ENCODE results near the gene ITM2C.

ITM2C gene

DNA sequence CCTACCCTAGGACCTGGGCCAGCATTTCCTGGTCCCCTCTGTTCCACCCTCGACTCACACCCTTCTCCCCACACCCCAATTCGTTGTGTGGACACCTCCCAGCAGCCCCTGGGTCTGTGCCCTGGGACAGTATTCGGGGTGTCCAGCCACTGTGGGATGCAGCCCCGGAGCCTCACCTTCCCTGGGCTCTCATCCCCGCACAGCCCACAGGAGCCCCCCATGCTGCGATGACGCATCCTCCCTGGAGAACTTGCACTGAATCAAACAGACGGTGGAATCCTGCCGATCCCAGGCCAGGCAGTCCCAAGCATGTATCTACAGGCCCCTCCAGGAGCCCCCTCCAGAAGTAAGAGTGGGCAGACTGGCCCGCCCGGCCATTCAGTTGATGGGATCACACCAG lies 9.7 kb downstream of the ITM2C start:
- DNase-seq: no peak

DNA sequence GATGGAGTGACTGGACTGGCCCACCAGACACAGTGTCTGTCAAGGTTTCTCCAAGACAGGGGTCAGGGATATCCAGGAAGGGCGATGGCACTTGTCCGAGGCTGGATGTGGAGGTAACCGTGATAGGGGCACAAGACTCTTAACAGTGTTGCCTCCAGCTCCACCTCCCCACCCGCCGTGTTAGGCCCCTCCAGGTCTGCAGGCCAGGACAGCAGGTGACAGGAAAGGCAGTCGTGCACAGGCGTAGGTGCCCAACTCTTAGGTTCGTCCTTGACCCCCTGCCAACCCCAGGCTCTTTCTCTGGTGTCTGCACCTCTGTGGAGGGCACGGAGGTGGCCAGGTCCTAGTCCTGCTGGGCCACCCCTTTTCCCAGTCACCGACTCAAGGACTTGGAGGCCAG lies 10.1 kb downstream of the ITM2C start:
- DNase-seq: no peak

DNA sequence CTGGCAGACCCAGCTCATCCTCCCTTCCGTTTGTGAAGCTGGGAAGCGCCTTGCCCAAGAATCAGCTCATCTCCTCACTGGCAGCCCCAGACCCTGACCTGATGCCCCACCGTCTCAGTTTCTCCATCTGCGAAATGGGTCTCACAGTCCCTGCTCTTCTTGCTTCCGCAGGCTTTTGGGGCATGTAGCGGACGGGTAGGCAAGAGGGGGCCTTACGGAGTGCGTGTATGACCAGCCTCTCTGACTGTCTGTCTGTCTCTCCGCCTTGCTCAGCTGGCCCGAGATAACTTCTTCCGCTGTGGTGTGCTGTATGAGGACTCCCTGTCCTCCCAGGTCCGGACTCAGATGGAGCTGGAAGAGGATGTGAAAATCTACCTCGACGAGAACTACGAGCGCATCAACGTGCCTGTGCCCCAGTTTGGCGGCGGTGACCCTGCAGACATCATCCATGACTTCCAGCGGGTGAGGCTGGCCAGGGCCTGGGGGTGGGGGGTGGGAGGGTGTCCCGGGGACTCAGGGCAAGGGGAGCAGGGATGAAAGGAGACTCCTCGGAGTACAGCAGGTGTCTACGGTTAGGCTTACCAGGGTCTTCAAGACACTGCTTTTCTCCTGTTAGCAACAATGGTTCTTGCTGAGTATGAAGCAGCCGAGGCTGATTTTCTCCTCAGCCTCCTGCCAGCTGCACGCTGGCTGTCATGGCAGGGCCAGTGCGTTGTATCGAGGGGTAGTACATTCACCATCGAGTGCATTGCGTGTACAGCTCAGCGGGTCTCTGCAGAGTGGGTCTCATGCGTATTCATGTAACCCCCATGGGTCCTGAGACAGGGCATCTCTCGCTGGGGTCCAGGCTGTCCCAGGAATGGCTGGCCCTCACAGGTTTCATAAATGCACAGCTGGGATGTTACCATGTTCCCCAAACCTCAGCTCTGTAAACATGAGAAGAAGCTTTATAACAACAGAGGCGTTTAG lies 10.9 kb downstream of the ITM2C start:
- DNase-seq: no peak

DNA sequence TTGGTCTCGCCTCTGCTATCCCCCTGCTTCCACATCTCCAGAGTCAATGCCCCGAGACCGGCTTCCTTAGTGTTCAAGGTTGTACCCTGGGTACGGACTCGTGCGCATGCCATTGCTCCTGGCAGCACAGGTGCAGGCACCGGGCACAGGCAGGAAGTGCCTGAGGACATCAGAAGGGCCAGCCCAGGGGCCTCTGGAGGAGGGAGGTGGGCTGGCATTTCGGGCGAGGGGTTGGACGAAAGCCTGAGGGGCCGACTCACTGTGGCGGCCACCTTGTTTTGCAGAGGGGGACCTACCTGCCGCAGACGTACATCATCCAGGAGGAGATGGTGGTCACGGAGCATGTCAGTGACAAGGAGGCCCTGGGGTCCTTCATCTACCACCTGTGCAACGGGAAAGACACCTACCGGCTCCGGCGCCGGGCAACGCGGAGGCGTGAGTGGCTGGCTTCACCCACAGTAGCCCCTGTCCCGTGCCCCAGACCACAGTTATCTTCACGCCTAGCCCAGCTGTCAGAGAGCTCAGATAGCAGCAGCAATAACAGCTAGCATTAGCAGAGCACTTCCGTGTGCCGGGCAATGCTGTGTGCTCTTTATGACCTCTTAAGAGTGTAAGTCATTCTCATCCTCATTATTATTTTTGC lies 12.5 kb downstream of the ITM2C start:
- DNase-seq: no peak

DNA sequence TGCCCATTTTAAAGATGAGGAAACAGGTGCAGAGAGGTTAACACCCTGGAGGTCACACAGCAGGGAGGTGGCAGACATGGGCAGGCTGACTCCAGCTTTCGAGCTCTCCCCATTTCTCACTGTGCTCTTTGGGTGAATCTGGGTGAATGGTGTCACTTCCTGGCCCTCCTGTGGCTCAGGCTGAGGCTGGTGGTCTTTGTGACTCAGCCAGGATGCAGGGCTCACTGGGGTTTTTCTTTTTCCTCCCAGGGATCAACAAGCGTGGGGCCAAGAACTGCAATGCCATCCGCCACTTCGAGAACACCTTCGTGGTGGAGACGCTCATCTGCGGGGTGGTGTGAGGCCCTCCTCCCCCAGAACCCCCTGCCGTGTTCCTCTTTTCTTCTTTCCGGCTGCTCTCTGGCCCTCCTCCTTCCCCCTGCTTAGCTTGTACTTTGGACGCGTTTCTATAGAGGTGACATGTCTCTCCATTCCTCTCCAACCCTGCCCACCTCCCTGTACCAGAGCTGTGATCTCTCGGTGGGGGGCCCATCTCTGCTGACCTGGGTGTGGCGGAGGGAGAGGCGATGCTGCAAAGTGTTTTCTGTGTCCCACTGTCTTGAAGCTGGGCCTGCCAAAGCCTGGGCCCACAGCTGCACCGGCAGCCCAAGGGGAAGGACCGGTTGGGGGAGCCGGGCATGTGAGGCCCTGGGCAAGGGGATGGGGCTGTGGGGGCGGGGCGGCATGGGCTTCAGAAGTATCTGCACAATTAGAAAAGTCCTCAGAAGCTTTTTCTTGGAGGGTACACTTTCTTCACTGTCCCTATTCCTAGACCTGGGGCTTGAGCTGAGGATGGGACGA lies 13.2 kb downstream of the ITM2C start:
- DNase-seq: peak; percentile 77

DNA sequence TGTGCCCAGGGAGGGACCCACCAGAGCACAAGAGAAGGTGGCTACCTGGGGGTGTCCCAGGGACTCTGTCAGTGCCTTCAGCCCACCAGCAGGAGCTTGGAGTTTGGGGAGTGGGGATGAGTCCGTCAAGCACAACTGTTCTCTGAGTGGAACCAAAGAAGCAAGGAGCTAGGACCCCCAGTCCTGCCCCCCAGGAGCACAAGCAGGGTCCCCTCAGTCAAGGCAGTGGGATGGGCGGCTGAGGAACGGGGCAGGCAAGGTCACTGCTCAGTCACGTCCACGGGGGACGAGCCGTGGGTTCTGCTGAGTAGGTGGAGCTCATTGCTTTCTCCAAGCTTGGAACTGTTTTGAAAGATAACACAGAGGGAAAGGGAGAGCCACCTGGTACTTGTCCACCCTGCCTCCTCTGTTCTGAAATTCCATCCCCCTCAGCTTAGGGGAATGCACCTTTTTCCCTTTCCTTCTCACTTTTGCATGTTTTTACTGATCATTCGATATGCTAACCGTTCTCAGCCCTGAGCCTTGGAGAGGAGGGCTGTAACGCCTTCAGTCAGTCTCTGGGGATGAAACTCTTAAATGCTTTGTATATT lies 14.0 kb downstream of the ITM2C start:
- DNase-seq: no peak

DNA sequence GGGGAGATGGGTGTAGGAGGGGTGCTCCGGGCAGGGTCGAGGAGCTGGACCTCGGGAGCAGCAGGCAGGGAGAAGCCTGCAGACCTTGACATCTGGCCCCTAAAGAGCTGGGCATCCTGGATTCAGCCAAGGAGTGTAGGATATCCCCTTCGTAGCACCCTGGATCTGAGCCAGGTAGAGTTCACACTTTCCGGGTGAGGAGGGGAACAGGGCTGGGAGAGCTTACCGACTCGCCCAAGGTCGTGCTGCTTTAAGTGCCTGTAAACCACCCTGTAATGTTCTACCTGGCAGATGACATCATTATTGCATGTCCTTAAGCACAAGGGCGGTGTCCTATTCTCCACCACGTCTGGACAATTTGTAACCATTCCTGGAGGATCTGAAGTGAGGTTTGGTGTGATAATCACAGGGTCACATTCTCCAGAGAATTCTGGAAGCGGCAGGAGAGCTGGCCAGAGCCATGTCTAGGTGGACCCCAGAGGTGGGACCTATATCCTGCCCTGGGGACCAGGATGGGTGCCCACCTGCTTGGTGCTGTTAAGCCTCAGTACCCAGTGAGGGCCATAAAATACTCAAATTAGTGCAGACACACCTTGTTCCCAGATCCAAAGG lies 14.6 kb downstream of the ITM2C start:
- DNase-seq: no peak

DNA sequence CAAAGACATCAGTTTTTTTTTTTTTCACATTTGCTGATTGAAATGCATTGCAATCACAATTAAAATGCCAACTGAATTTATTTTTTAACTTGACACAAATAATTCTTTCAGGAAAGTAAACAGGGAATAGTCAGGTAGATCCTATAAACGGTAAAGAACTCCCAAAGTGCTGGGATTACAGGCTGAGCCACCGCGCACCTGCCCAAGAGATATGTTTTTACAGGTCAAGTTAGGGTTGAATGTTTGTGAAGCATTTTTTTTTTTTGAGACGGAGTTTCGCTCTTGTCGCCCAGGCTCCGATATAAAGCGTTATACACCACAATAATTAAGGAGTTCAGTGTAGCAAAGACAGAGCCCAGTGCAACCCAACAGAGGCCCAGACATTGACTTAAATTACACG lies 15.1 kb downstream of the ITM2C start:
- no peak for DNase-seq

DNA sequence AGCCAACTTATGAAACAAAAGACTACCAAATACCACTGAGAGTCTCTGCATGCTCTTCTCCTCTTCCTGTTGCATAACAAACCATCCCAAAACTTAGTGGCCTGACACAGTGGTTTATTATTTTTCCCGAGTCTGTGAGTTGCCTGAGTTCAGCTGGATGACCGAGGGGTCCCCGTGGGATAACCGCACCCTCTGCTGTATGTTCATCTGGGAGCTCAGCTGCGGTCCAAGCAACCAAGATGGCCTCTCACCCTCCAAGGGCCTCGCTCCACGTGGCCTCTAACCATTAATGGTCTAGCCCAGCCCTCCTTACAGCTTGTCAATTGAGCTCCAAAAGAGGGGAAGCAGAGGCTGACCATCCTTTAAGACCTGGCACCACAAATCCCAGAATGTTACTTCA lies 17.1 kb downstream of the ITM2C start:
- no peak for DNase-seq

DNA sequence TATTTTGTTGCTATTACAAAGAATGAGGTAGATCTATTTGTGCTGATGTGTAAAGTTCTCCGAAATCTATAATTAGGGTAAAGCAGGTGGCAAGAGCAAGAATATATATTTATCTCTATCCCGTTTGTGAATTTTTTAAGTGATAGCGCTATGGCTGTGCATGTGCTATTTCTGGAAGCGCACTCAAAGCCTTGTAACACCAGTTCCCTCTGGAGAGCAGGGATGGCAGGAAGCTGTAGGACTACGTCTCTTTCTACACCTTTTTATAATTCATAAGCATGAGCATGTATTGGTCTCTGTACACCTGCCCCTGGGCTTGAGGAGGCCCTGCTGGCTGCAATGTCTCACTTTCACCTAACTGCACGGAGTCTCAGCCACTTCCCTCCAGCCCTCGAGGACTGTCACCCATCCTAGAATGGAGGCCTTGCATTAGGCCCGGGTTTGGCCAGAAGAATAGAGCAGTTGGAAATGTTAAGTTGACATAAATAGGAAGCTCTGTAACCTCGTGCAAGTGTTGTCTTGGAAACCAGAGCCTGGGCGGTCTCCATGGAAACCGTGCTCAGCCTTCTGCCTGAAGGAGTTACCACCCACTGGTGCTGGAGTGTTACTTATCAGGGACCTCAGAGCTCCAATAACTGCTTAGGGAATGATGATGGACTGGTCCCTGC lies 20.9 kb downstream of the ITM2C start:
- DNase-seq: no peak

DNA sequence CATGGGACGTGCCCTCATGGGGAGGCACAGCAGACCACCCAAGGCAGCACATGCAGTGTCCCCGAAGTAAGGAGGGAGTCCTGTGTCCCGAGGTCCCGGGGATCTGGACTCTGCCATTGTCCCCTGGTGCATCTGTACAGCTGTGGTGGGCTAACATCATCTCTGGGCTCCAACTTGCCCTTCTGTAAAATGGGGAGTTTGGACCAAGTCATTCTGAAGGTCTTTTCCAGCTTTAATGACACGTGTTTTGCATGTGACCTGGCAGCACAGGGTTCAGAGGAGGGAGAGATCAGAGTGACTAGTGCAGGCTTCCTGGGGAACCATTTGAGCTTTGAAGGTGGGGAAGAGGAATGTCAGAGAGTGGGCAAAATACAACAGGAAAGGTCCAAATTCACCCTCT lies 21.5 kb downstream of the ITM2C start:
- DNase-seq: no peak

DNA sequence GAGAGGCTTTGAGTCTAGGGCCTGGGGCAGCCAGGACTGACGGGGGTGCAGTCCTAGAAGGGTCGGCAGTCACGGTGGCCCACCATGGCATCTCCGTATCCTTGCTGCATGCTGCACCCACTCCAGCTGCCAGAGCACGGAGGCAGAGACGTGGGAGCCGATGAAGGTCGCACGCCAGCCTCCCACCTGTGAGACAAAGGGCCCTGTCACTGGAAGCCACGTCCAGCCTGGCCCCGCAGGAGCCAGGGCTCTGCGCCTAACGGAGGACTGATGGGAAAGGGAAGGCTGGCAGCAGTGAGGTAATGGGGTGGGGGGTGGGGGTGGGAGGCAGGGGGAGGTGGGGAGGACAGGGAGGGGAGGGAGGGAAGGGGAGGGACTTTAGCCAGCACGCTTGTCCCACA lies 21.9 kb downstream of the ITM2C start:
- no peak for DNase-seq

DNA sequence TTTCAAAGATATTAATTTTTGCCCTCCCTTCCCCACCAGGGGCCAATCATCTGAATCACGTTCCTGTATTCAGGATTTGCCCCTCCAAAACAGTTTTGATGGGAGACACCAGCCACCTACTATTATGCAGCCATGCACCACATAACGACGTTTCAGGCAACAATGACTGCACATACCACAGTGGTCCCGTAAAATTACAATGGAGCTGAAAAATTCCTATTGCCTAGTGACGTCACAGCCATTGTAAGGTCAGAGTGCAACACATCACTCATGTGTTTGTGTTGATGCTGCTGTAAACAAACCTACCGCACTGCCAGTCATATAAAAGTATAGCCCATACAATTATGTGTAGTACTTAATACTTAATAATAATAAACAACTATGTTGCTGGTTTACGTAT lies 22.6 kb downstream of the ITM2C start:
- DNase-seq: no peak

DNA sequence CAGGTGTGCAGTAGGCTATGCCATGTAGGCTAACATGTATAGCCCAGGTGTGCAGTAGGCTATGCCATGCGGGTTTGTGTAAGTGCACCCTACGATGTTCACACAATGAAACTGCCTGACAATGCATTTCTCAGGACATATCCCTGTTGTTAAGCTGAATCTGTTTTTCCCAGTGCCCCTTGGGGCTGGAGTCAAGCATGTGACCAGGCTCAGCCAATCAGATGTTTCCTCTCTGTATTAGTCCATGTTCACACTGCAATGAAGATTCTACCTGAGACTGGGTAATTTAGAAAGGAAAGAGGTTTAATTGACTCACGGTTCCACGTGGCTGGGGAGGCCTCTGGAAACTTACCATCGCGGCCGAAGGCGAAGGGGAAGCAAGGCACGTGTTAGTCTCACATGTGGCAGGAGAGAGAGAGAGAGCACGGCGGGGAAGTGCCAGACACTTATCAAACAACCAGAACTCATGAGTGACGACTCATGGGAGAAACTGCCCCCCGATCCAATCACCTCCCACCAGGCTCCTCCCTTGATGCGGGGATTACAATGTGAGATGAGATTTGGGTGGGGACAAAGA lies 24.2 kb downstream of the ITM2C start:
- DNase-seq: no peak

DNA sequence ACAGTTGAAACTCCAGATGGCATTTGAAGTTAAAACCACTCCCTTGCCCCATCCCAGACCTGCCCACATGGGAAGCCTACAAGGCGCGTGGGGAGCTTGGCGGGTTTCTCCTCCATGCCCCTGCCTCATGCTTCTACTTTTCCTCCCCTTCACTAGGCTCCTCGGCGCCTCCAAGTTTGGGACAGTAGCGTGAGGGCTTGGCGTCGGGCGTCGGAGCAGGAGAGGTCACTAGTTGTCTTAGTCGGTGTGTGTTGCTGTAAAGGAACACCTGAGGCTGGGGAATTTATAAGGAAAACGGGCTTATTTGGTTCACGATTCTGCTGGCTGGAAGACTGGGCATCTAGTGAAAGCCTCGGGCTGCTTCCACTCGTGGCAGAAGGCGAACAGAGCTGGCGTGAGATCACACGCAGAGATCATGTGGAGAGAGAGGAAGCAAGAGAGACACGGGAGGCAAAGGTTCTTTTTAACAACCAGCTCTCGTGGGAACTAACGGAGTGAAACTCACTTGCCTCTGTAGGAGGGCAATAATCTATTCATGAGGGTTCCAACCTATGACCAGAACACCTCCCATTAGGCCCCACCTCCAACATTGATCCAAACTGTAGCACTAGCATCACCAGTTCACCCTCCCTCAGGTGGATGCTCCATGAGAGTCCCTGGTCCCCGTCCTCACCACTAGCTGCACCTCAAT lies 25.3 kb downstream of the ITM2C start:
- no peak for DNase-seq

DNA sequence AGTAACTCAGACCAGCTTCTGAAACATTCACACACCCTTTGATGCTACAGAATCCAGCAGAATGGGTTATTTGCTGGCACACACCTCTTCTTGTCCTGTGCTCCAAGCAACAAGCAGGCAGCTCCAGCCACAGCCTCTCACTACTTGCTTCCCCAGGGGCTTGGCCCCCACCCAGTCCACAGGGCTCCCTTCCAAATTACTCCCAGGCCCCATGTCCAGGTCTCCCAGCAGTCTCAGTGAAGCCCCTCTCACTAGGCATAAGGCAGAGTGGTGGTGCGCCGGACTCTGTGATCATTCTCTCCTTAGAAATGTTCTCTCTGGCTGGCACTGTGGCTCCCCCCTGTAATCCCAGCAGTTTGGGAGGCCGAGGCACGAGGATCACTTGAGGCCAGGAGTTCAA lies 25.9 kb downstream of the ITM2C start:
- DNase-seq: no peak

DNA sequence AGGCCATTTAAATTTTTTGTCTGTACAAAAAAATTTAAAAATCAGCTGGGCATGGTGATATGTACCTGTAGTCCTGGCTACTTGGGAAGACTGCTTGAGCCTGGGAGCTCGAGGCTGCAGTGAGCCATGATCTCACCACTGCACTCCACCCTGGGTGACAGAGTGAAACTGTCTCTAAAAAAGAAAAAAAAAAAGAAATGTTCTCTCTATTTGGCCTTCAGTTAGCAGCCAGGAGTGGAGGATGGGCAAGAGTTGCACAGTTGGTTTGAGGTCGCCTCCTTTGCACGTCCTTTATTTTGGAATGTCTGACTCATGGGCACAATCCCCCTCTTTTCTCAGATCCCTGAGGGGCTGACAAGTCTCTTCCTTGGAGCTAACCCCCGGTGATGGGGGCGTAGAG lies 26.3 kb downstream of the ITM2C start:
- DNase-seq: no peak

DNA sequence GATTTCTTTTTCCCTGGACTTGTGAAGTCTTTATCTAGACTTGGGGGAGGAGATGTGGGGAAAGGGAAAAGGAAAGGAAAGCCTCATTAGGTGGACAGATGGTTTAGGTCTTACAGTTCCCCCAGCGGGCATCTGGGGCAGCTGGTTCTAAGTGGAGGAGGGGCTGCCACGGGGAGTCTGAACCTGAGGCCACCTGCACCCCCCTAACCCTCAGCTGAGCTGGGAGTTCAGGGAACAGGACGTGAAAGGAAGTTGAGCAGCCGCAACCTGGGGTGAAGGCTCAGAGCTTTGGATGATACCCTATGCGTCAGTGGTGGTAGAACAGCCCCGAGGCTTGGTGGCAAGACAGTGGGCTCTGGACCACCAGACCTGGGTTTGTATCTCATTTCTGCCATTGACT lies 26.8 kb downstream of the ITM2C start:
- DNase-seq: no peak

DNA sequence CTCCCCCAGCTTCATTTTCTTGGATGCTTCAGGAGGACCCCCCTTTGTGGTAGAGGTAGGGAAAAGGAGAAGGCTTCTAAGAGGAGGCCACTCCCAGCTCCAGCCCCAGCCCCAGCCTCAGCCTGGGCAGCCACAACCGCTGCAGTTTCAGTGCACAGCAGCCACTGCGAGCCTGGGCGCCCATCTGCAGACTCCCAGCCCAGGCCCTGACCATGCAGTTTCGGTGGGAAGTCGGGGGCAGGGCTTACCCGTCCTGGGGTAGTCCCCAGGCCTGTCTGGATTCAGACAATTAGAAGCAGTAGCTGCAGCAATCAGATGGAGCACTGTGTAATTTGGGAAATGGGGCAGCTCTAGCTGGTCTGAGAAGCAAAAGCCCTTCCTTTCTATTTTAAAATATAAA lies 28.6 kb downstream of the ITM2C start:
- DNase-seq: no peak

DNA sequence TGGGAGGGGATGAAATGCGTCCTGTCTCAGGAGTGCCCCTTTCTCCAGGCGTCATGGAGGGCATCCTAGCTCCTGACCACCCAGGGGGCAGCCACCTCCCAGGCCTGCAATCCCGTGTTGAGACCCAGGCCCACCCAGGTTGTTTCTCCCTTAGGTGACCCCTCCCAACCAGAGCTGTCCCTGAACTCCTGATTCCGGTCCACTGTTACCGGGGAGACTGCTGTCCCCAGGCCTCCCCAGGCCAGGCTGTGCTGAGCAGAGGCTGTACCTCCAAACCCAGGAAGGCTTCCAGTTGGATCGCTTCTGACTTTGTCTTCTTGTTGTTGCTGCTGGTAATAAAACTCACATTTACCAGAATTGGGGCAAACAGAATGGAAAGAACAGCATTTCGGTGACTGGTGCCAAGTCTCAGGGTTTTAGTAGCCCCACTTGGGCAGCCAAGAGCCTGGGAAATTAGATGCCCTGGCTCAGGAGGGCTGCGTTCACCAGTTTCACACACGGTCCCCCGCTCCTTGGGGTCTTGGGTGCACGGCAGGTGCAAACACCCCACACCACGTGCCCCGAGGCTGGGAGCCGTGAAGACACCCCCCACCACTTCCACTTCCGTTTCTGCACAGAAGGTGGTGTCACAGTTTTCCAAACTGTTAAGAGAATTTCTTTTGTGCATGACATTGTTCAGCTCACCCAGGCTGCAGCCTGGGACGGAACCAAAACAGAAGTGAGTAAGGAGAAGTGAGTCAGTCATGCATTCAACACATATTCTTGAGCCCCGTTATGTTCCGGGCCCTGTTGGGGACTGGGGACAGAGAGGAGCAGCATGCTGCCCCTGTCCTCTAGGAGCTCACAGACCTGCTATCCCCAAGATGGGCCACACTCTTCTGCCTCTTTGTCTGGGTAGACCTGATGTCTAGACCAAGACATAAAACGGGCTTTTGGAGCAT lies 29.4 kb downstream of the ITM2C start:
- DNase-seq: peak; percentile 24
